ENCODE results near the gene DCBLD1.

The DCBLD1 gene

DNA sequence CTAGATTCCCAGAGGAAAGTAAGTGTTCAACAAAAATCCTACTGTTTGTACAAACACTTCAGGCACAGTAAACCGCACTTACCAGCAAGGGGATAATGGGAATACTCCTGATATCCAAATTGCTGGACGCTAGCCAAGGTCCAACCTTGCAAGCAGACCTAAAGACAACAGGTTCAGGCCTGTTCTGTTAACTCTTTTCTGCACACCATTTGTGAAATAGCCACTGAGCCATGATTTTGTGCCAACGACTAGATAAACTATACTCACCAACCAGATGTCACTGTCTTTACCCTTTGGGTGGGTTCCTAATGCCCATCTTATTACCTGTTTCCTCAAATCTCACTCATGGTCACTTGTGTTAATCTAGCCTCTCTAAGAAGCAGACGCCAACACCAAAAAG is 76.3 kb downstream of the DCBLD1 start:
- no peak for DNase-seq (ENCODE audit: low read depth in 2 of 2)

DNA sequence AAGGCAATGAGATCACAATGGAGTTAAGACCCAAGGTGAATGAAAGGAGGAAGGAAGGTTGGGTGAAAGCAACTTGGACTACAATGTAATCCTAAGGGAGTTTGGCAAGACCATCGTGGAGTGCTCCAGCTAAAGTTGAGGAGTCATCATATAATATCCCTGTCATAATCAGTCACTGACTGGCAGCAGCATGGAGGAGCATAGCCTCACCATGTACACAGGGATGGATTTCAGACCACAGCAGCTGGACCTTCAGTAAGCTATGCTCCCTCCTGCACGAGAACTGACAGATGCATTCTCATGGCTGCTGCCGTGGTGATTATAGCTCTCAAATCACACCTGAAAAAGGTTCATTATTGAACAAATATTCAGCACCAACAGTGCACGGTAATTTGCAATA is 76.8 kb downstream of the DCBLD1 start:
- DNase-seq (ENCODE audit: low read depth in 2 of 2), result no peak

DNA sequence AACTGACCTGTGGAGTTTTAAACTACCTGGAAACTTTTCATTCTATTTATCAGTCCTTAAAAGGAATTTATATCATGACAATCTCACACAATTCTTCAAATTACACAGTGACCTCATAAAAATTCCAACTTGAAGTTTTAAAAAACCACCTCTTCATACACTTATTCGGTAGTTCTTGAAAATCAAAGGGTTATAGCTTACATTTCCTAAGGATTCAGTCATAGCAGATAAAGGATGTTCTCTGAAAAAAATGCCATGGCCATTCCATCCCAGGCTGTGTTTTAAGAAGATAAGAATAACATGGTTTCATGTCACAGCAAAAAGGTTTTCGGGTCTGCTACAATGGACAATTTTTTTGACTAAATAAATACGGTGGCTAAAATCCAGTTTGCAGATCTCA is 78.7 kb downstream of the DCBLD1 start:
- DNase-seq (ENCODE audit: low read depth in 2 of 2), result no peak

DNA sequence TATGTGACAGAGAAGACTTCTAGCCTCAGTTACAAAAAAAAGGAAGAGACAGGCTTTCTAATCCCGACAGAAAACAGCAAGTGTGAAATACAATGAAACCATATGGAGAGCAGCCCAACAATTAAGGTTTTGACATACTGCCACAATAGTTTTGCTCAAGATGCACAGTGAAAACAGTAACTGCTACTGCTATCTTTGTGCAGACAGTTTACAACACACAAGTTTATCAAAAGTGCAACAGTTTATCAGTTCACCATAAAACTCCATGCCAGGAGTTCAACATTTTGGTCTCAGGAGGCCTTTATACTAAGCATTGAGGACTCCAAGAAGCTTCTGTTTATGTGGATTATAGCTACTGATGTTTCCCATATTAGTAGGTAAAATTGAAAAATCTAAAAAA is 82.2 kb downstream of the DCBLD1 start:
- DNase-seq (ENCODE audit: low read depth in 2 of 2), result no peak

DNA sequence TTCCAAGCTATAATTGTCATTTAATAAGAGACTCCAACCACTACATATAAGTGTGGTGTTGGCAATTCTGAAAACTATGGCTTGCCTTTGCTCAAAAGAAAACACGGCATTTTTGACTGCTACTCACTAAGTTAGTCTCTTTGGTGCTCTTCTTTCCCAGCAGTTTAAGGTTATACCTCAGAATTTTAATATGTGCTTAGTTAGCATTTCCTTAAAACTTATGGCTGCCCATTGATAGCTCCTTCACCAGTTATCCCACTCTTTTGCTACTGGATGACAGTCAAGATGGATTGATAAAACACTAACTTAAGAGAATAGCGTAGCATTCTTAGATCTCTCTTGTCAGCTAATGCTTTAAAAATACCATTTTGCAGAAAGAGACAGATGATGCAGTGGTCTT is 85.8 kb downstream of the DCBLD1 start:
- no peak for DNase-seq (ENCODE audit: low read depth in 2 of 2)

DNA sequence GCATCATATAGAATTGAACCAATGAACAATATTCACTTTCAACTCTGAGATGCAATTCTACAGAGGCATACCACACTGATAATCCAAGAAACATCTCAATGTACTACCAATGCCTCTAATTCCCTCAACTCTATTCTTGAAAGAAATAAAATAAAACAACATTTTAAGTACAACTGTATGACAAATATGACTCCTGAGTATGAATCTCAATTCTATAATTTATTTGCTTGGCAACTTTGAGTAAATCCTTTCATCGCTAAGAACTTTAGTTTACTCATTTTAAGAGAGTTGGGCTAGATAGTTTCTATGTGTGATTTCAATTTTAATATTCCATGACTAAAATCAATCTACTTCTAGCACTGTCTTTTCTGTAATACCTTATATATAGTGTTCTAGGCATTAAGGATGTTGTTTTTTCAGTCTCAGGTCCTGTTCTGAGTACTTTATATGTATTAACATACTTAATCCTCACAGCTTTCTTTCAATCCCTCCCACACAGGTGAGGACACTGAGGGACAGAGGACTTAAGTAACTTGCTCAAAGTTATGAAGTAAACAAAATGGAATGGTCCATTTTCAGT is 86.4 kb downstream of the DCBLD1 start:
- no peak for DNase-seq (ENCODE audit: low read depth in 2 of 2)

DNA sequence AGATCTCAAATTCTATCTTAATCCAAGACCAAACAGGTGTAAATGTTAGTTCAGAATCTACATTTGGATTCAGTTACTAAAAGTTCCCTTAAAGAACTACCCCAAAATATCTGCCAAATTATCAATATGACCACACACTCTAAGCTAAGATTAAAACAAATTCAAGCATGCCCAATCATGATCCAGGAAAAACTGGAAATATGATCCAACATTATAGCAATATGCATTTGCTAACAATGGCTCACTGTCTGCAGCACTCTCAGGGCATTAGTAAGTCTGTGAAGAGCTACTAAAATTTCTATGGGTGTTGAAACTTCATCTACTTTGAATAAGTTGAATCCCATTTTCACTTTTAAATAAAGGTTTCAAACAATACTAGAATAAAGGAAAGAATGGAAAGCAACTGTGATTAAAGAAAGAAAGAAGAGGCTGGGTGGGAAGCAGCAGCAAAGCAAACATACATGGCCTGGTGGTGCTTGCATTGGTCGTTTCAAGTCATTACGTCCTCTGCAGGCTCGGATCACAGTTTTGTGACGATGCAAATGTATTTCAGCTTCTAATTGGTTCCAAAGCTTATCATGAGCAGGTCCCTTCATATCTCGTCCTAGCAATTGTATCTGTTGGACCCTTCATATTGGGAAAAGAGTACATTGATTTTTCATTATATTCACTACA is 90.7 kb downstream of the DCBLD1 start:
- no peak for DNase-seq (ENCODE audit: low read depth in 2 of 2)

DNA sequence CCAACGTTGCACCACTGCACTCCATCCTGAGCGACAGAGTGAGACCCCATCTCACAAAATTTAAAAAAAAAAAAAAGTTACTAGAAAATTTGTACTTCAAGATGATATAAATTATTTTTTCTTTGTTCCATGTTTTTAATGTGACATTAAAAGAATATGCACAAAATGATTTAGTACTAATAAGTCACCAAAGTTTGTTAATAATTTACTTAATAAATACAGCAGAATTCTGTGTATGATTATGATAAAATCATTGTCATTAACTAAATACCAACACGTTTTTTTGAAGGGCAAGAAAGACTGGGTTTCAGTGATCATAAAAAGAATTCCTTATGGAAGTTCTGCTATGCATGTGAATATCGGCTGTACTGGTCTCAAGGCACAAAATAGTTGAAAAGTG is 91.7 kb downstream of the DCBLD1 start:
- DNase-seq (ENCODE audit: low read depth in 2 of 2), result no peak

DNA sequence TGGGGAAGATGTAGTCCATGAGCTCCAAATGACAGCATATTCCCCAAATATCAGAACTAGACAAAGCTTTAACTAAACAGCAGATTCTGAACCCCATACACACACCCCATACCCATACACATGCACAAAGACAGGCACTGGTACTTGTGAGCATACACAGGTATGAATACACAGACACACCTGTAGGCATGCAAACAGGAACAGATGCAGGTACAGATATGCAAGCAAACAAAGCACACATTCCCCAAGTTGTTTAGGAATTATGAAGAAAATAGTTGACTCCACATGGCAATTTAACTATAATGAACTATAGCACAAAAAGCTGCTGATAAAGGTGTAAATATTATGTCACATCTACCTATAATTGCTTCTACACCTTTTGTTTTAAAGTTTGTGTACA is 103.2 kb downstream of the DCBLD1 start:
- DNase-seq (ENCODE audit: low read depth in 2 of 2), result no peak

DNA sequence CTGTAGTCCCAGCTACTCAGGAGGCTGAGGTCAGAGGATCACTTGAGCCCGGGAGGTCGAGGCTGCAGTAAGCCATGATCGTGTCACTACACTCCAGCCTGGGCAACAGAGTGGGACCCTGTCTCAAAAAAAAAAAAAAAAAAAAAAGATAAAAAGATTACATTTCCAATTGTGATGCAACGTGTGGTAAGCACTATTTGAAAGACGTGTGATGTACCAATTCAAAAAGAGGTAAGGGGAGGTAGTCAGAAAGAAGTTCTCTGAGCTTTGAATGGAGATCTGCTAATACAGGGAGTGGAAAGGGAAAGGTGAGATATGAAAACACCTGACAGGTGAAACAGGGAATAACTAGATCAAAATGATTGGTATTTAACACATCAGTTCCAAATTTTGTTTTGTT is 108.0 kb downstream of the DCBLD1 start:
- no peak for DNase-seq (ENCODE audit: low read depth in 2 of 2)

DNA sequence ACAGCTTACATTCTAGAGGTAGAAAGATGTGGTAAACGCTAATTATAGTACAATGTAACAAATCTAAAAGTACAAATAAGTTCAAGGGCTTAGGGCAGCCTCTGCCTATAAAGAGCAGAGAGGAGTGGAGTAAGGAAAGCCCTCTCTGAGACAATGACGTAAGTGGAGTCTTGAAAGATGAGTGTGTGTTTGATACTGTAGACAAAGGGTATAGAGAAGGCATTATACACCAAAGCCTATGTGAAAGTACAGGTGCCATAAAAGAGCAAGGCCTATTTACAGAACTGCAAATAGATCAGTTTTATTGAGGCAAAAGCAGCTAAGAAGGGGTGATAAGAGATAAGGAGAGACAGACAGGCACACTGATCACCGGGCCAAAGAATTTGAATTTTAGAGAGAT is 108.9 kb downstream of the DCBLD1 start:
- no peak for DNase-seq (ENCODE audit: low read depth in 2 of 2)

DNA sequence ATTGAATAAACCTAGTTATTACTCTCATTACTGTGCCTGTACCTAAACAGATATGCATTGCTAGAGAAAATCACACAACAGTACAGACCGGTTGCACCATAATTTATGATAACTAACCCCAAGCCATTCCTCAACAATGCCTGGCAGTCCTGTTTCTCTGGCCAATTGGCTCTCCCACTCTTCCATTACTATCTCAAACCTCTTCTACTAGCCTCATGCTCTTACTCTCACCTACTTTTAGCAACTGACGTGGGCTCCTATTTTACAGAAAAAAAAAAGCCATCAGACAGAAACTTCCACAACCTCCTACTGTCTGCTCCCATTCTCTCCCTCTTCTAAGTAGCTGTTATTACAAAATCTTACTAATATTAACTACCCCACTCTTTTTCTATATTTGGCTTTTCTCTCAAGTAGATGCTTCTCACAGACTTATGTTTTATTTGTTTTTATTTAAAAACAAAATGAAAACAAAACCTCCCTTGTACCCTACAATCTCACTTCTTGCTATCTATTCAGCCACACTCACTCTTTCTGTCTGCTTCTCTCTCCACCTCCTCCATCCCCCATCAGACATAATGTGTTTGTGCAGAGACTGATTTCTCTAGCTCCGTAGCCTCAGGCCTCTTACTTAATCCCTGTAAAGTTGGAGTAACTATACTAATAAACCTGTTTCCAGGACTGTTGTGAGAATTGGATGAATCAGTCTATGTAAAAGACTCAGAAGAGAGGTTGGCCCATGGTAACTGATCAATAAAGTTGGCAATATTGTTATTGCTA is 110.7 kb downstream of the DCBLD1 start:
- DNase-seq (ENCODE audit: low read depth in 2 of 2), result no peak

DNA sequence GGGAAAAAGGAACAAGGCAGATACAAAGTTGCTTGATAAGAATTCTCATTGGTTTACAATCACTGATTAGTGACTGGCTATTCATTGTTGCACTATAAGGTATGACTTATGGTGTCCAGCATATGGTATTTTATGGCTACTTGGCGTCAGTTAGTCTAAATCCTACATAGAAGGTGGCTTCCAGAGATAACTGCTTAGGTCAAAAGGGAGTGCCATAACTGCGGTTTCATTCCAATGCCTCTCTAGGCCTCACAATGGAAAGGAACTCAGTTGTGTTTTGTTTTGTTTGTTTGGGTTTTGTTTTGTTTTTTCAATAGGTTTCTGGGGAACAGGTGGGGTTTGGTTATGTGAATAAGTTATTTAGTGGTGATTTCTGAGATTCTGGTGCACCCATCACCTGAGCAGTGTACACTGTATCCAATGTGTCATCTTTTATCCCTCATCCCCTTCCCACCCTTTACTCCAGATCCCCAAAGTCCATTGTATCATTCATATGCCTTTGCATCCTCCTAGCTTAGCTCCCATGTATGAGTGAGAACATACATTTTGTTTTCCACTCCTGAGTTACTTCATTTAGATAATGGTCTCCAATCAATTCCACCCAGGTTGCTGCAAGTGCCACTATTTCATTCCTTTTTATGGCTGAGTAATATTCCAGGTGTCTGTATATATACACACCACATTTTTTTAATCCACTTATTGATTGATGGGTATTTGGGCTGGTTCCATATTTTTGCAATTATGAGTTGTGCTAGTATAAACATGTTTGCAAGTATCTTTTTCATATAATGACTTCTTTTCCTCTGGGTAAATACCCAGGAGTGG is 112.8 kb downstream of the DCBLD1 start:
- DNase-seq (ENCODE audit: low read depth in 2 of 2), result no peak

DNA sequence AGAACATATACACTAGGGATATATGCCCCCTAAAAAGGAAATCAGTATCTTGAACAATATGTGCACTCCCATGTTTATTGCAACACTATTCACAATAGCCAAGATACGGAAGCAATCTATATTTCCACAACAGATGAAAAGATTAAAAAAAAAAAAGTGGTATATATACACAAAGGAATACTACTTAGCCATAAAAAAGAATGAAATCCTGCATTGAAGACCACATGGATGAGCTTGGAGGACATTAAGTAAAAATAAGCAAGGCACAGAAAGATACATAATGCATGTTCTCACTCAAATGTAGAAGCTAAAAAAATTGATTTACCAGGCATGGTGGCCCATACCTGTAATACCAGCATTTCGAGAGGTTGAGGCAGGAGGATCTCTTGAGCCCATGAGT is 115.3 kb downstream of the DCBLD1 start:
- no peak for DNase-seq (ENCODE audit: low read depth in 2 of 2)

Measured in fibroblast of skin of left quadriceps (primary cell).